HCT116 (cell line): ENCODE results near the gene TMEM184B. TPM values are rescaled to one million over a fixed set of nuclear protein-coding genes. Genes with fewer than 3 reads are reported as not detected.

Experiments
- ATAC-seq: fragments of 200-7000 bp; cut with Tn5 transposase; 2 replicates; pipeline ENCODE4 v1.9.1; 2020; ENCODE audit warnings: mild to moderate bottlenecking, moderate library complexity
- BruUV-seq: library from RNA; stranded (reverse); fragments of 400-500 nt; replicated peaks from 2 replicates; lab custom pipeline; 2021; lab: Mats Ljungman, UMichigan
- CTCF ChIA-PET: fragments of 300-600 bp; sonication (Branson Sonifier 250); formaldehyde crosslinking; loops from one replicate; lab custom pipeline; 2021; ENCODE audit warnings: antibody characterized with exemption; lab: Charles Lee
- POLR2A ChIA-PET: fragments of 300-600, 350-600 bp; sonication (Branson Sonifier 250); formaldehyde crosslinking; loops from one replicate; lab custom pipeline; 2021; ENCODE audit warnings: antibody characterized with exemption; lab: Charles Lee
- RAD21 ChIA-PET, 2 experiments: fragments of 300-600 bp; sonication (Branson Sonifier 250); formaldehyde crosslinking; loops; one replicate each; lab custom pipeline; 2023; ENCODE audit warnings: low total read pairs in 2 of 2; ENCODE audit not compliant: uncharacterized antibody in 2 of 2, unreplicated experiment in 2 of 2, low non-redundant PET in 1 of 2; lab: Charles Lee
- DNase-seq: peaks from one replicate; pipeline ENCODE4 v3.0.0-alpha.2; 2010; ENCODE audit warnings: low read depth, low spot score
- H2AFZ ChIP-seq: fragments of 200-600 bp; shearing (Covaris generic), sonication (generic); 2 replicates; pipeline ENCODE4 v1.6.1; 2017; ENCODE audit warnings: low read depth, mixed run types, mixed read lengths, antibody characterized with exemption, low read length; ENCODE audit not compliant: poor library complexity, severe bottlenecking
- H3K27ac ChIP-seq: 2 replicates; pipeline ENCODE4 v1.5.1; 2012; ENCODE audit warnings: low read depth, low read length
- H3K27me3 ChIP-seq: fragments of 200-600 bp; sonication (generic); 2 replicates; pipeline ENCODE4 v1.6.1; 2016; ENCODE audit warnings: mixed run types, low read length, mixed read lengths; ENCODE audit not compliant: insufficient read depth
- H3K36me3 ChIP-seq, 2 experiments: fragments of 200-500 bp in 1 of 2; fragments of 200-600 bp in 1 of 2; sonication (Bioruptor generic) in 1 of 2; sonication (generic) in 1 of 2; 2 replicates each; pipeline versions ENCODE4 v1.5.1 to v1.6.1; 2014 to 2016; ENCODE audit warnings: low read length in 2 of 2, inconsistent platforms in 1 of 2, mixed read lengths in 1 of 2, mixed run types in 1 of 2; ENCODE audit not compliant: insufficient read depth in 2 of 2, control insufficient read depth in 1 of 2
- H3K4me1 ChIP-seq, 2 experiments: fragments of 200-600 bp in 1 of 2; sonication (generic) in 1 of 2; 2 replicates each; pipeline versions ENCODE4 v1.5.1 to v1.6.1; 2012 to 2017; ENCODE audit warnings: low read length in 2 of 2, inconsistent platforms in 1 of 2, mild to moderate bottlenecking in 1 of 2, mixed read lengths in 1 of 2, mixed run types in 1 of 2, moderate library complexity in 1 of 2; ENCODE audit not compliant: insufficient read depth in 2 of 2, control insufficient read depth in 1 of 2
- H3K4me2 ChIP-seq: fragments of 200-600 bp; sonication (generic); 2 replicates; pipeline ENCODE4 v1.6.1; 2017; ENCODE audit warnings: mixed run types, low read length, mixed read lengths
- H3K4me3 ChIP-seq, 2 experiments: fragments of 200-600 bp in 1 of 2; sonication (generic) in 1 of 2; replicated peaks in 1 of 2; 2 replicates each; pipeline ENCODE4 v1.5.1; 2011 to 2016; ENCODE audit warnings: low read length in 2 of 2, control low read depth in 1 of 2, low read depth in 1 of 2, mild to moderate bottlenecking in 1 of 2, mixed read lengths in 1 of 2, mixed run types in 1 of 2
- H3K79me2 ChIP-seq: fragments of 200-600 bp; sonication (generic); 2 replicates; pipeline ENCODE4 v1.6.1; 2017; ENCODE audit warnings: mild to moderate bottlenecking, mixed run types, low read length, moderate library complexity, mixed read lengths; ENCODE audit not compliant: insufficient read depth
- H3K9ac ChIP-seq: fragments of 200-600 bp; sonication (generic); 2 replicates; pipeline ENCODE4 v1.6.1; 2016; ENCODE audit warnings: low read length, mixed read lengths
- H3K9me2 ChIP-seq: fragments of 200-600 bp; sonication (generic), shearing (Covaris generic); 2 replicates; pipeline ENCODE4 v1.6.1; 2017; ENCODE audit warnings: mixed run types, mild to moderate bottlenecking, moderate library complexity; ENCODE audit not compliant: insufficient read depth
- H3K9me3 ChIP-seq, 2 experiments: fragments of 200-500 bp in 1 of 2; fragments of 200-600 bp in 1 of 2; sonication (Bioruptor generic) in 1 of 2; sonication (generic) in 1 of 2; 2 replicates each; pipeline ENCODE4 v1.6.1; 2014 to 2017; ENCODE audit warnings: low read length in 2 of 2, mixed read lengths in 2 of 2, inconsistent platforms in 1 of 2, low read depth in 1 of 2, mild to moderate bottlenecking in 1 of 2, mixed run types in 1 of 2, moderate library complexity in 1 of 2; ENCODE audit not compliant: control insufficient read depth in 1 of 2, insufficient read depth in 1 of 2
- H4K20me1 ChIP-seq: fragments of 200-600 bp; sonication (generic), shearing (Covaris generic); 2 replicates; pipeline ENCODE4 v1.6.1; 2017; ENCODE audit warnings: mixed run types, mild to moderate bottlenecking, moderate library complexity; ENCODE audit not compliant: insufficient read depth
- CEBPB ChIP-seq: IDR thresholded peaks from 2 replicates; pipeline ENCODE4 v1.6.1; 2012; ENCODE audit warnings: low read depth
- FOSL1 ChIP-seq: IDR thresholded peaks from 2 replicates; pipeline ENCODE4 v1.6.1; 2012; ENCODE audit warnings: low read depth
- POLR2A ChIP-seq: IDR thresholded peaks from 2 replicates; pipeline ENCODE4 v1.7.0; 2011; ENCODE audit warnings: borderline replicate concordance; ENCODE audit not compliant: insufficient read depth, insufficient read length; ENCODE audit errors: extremely low read depth
- RAD21 ChIP-seq: IDR thresholded peaks from 2 replicates; pipeline ENCODE4 v1.6.1; 2012; ENCODE audit warnings: low read depth, mild to moderate bottlenecking
- TCF7L2 ChIP-seq: IDR thresholded peaks from 2 replicates; pipeline ENCODE4 v1.7.0; 2011; ENCODE audit warnings: borderline replicate concordance, inconsistent platforms; ENCODE audit not compliant: insufficient read depth, insufficient read length; ENCODE audit errors: extremely low read depth
- intact Hi-C: fragments of 100-400 bp; cut with micrococcal nuclease; formaldehyde crosslinking; loops from 2 replicates; pipeline ENCODE4 v1.10.0; 2022
- total RNA-seq: library from RNA; stranded (reverse); gene quantifications from one replicate; pipeline ENCODE4 v1.2.1, GENCODE V29; 2021; ENCODE audit not compliant: unreplicated experiment
- TF ChIP-seq, protein P1 (sequence below): IDR thresholded peaks from 2 replicates; pipeline ENCODE4 v1.6.1; 2011; ENCODE audit warnings: mild to moderate bottlenecking, low read length, moderate library complexity; ENCODE audit not compliant: insufficient replicate concordance; ENCODE audit errors: extremely low read depth
- TF ChIP-seq, protein P2 (sequence below): IDR thresholded peaks from 2 replicates; pipeline ENCODE4 v1.6.1; 2012; ENCODE audit warnings: low read depth

Gene TMEM184B
- total RNA-seq, 1 experiment from 2014 or later, result 66.0 TPM

DNA sequence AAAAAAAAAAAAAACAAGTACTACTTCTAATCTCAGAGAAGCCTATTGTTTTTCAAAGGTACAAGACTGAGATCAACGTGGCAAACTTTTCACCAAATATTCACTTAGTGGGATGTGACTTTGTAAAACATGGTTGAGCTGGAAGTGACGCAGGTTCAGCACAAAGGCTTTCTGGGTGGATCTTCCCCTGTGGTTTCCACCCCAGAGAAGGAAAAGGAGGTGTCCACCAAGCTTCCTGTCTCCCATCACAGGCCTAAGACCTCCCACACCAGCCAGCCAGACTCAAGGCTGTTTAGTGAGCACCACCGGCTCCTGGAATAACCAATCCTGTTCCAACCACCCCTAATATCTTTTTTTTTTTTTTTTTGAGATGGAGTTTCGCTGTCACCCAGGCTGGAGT, 5.7 kb downstream of the TMEM184B start:
- TF ChIP-seq TCF7L2, result no peak
- TF ChIP-seq, protein P1, sequence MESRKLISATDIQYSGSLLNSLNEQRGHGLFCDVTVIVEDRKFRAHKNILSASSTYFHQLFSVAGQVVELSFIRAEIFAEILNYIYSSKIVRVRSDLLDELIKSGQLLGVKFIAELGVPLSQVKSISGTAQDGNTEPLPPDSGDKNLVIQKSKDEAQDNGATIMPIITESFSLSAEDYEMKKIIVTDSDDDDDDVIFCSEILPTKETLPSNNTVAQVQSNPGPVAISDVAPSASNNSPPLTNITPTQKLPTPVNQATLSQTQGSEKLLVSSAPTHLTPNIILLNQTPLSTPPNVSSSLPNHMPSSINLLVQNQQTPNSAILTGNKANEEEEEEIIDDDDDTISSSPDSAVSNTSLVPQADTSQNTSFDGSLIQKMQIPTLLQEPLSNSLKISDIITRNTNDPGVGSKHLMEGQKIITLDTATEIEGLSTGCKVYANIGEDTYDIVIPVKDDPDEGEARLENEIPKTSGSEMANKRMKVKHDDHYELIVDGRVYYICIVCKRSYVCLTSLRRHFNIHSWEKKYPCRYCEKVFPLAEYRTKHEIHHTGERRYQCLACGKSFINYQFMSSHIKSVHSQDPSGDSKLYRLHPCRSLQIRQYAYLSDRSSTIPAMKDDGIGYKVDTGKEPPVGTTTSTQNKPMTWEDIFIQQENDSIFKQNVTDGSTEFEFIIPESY, result no peak
- no peak for TF ChIP-seq RAD21
- TF ChIP-seq CEBPB, result no peak
- TF ChIP-seq FOSL1, result no peak
- TF ChIP-seq, protein P2, sequence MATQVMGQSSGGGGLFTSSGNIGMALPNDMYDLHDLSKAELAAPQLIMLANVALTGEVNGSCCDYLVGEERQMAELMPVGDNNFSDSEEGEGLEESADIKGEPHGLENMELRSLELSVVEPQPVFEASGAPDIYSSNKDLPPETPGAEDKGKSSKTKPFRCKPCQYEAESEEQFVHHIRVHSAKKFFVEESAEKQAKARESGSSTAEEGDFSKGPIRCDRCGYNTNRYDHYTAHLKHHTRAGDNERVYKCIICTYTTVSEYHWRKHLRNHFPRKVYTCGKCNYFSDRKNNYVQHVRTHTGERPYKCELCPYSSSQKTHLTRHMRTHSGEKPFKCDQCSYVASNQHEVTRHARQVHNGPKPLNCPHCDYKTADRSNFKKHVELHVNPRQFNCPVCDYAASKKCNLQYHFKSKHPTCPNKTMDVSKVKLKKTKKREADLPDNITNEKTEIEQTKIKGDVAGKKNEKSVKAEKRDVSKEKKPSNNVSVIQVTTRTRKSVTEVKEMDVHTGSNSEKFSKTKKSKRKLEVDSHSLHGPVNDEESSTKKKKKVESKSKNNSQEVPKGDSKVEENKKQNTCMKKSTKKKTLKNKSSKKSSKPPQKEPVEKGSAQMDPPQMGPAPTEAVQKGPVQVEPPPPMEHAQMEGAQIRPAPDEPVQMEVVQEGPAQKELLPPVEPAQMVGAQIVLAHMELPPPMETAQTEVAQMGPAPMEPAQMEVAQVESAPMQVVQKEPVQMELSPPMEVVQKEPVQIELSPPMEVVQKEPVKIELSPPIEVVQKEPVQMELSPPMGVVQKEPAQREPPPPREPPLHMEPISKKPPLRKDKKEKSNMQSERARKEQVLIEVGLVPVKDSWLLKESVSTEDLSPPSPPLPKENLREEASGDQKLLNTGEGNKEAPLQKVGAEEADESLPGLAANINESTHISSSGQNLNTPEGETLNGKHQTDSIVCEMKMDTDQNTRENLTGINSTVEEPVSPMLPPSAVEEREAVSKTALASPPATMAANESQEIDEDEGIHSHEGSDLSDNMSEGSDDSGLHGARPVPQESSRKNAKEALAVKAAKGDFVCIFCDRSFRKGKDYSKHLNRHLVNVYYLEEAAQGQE, result no peak
- TF ChIP-seq POLR2A, result no peak
- DNase-seq (no peak), ATAC-seq (no peak)
- H3K36me3 ChIP-seq, result no peaks in the 10 kb centered on the region
- no peak overlapping the region for H3K27ac ChIP-seq
- H3K9ac ChIP-seq, result no peak overlapping the region
- H3K4me3 ChIP-seq, result no peak overlapping the region
- POLR2A ChIA-PET, result no interaction called here
- H3K4me1 ChIP-seq, result peaks cover 19 to 28% of the 10 kb centered on the region in 2 experiments; a peak in 3 of 4 replicates
- intact Hi-C loops, result no loop called here
- BruUV-seq, result no TSS peak
- H3K4me2 ChIP-seq, result no peak overlapping the region
- no peaks in the 10 kb centered on the region for H3K27me3 ChIP-seq
- H3K79me2 ChIP-seq, result peaks cover 89% of the 10 kb centered on the region
- RAD21 ChIA-PET, result no interaction called here
- no peaks in the 10 kb centered on the region for H3K9me3 ChIP-seq
- H2AFZ ChIP-seq, result no peak overlapping the region
- H4K20me1 ChIP-seq, result no peaks in the 10 kb centered on the region
- no peaks in the 10 kb centered on the region for H3K9me2 ChIP-seq
- CTCF ChIA-PET, result no interaction called here
